HG02884 (cell line): ENCODE results near the gene FOXF1.

Experiments
- ATAC-seq: cut with Tn5 transposase; IDR thresholded peaks from one replicate; pipeline ENCODE4 v1.9.1; 2021; ENCODE audit warnings: mild to moderate bottlenecking, moderate library complexity; ENCODE audit not compliant: unreplicated experiment

The FOXF1 gene

GRCh38 chr16:86515777-86516622, 5.7 kb downstream of the FOXF1 start:
- ATAC-seq, result no peak

GRCh38 chr16:86516623-86517003, 6.3 kb downstream of the FOXF1 start:
- no peak for ATAC-seq

DNA sequence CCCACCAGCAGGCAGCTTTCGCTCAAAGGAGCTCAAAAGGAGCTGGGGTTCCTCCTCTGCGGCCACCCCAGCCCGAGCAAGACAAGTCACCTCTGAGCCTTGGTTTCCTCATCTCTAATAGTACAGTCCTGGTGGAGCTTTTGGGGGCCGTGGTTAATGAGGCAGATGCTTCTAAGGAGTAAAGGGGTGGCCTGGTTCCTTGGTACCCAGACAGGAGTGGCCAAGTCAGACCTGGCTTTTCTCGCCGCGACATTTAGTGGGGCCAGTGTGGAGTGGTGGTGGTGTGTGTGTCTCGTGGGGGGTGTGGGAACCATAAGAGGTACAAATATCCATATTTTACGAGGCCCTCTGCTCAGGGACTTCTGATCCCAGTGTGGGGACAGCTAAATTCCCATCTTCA, 6.7 kb downstream of the FOXF1 start:
- no peak for ATAC-seq

- no peak for ATAC-seq
Measured at GRCh38 chr16:86517652-86518258, 7.4 kb downstream of the FOXF1 start.

DNA sequence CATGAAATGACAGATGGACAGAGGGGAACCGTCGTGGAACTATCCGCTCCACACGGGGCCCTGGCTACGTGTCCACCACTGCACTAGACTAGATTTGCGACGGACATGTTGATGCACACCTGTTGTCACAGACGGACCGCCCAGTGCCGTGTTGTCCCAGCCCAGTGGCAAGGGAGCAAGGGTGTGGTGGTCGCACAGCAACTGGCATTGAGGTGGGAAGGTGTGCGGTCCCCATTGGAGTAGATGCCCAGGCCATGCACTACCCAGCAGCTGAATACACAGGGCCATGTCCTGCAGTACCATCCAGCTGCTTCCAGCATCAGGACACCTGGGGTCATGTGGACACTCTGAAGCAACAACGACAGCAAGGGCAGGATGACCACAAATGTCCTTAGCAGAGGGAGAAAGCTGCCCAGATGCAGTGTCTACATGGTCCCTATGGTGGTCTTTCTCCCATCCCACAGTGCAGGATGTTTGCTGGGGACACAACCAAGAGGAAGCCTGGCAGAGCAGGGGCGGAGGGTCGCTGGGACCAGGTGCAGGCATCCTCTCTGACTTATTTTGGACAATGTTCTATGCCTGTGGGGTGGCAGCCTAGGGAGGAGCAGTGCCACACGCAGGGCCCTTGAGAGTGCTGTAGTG, 8.8 kb downstream of the FOXF1 start:
- no peak for ATAC-seq

GRCh38 chr16:86519649-86520316, 9.5 kb downstream of the FOXF1 start:
- no peak for ATAC-seq

DNA sequence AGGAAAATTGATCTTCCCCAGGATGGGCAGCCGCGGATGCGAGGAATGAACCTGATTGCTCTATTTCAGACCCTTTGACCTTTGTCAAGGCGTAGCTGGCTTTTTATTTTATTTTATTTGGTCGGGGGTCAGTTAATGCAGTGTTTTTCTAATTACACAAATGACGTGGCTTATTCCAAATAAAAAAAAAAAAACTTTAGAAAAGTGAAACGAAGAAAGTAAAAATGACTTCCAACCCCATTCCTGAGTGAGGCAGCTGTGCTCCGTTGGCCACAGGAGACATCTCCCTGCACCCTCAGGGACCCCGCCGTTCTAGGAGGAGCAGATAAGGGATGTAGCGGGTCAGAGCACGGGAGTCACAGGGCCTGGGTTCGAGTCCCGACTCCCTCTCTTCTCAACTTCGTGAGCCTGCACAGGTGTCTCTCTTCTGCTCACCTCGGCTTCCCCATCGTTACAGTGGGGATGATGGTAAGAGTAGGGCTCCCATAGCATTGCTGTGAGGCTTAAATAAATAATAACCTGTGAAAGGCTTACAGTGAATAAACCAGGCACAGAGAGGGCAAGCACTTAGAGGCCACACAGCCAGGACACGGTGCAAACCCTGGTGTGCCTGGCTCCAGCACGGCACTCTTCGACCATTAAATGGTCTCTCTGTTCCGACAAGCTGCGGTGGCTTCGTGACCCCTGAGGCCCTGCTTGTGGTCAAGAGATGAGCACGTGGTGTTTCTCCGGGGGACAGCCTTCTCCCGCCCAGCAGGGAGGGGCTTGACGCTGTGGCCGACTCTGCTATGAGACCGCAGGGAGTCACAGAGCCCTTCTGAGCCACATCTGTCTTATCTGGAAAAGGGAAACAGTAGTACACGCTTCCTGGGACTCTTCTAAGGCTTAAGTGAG, 10.2 kb downstream of the FOXF1 start:
- ATAC-seq, result no peak

DNA sequence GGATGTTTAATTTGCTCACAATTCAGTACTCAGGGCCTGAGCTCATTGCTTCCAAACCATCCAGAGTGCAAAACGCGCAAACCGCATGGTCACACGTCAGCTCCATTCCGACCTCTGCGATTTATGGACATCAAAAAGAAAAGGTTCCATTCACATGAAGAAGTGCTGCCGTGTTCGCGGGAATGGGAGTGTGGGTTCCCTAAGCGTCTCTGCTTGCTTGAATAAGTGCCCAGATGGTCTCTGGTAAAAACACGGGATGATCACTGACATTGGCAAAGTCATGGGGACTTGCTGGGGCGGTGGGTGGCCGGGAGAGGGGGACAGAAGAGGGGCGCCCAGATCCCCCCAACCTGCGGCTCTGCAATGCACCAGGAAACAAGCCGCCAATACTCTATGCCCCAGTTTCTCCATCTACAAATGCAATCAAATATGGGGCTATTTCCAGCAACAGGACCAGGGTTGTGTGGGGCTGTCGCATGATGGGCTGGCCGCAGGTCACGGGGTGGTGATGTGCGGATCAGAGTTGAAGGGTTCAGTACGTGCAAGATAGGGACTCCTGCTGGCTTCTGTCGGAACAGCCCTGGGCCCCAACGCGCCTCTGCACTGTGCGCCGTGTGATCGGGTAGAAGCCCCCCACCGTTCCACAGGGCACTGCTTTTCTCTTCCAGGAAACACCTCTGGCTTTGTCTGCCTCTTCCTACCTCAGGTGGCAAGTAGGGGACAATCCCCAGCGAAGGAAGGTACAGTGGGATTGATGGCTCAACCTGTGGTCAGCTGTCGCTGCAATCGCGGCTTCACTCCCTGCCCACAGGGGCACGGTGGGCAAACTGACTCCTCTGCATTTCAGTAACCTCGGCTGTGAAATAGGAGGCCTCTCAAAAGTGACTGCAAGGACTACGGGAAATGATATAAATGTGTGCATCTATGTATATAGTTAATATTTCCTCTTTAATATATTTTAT, 11.2 kb downstream of the FOXF1 start:
- no peak for ATAC-seq

DNA sequence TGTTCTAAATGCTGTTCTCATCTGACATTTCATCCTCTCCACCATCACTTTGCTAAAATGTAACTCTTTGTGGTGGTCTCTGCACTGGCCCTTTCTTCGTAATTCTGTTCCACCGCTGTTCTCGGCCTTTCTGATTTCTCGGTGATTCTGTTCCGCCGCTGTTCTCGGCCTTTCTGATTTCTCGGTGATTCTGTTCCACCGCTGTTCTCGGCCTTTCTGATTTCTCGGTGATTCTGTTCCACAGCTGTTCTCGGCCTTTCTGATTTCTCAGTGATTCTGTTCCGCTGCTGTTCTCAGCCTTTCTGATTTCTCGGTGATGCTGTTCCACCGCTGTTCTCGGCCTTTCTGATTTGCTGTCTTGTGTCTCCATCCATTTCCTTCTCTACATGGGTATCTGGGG, 12.3 kb downstream of the FOXF1 start:
- no peak for ATAC-seq

DNA sequence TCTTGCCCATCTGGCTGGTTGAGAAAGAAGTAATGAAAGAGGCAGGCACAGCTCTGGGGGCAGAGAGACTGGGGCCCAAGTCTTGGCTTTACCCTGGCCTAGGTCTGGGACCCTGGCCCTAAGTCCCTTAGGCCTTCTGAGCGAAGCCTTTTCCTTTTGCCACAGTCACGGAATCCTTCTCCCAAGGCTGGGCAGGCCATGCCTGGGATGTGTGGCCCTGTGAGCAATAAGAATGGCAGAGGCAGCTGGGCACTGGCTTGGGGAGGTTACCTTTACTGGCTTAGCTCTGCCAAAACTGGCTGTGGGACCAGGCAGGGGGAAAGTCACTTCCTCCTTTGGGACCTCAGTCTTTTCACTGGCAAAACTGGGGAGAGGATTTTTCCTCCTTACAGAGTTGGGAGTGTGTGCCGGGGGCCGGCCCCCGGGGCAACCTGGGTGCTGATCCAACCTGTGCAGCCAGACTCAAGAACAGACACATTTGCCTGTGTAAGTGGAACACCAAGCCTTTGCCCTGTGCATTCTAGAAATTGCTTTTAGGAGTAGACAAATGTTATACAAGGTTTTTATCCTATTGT, 12.9 kb downstream of the FOXF1 start:
- ATAC-seq, result no peak

DNA sequence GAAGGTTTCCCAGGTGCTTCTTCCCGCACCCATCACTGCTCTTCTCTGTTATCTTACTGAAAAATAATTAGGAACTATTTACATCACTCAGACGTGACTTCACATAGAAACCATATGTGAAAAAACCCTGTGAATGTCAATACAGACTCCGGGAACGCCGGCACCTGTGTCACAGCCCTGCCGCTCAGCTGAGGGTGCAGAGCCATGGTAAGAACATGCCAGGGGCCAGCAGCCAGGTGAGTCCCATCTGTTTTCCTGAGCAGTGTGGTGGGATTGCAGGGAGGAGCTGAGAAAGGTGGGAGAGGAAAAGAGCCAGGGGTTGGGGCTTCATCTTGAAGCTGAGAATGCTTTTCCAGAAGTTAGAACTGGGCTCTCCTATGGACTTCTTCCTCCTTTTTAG, 13.7 kb downstream of the FOXF1 start:
- ATAC-seq, result no peak

- ATAC-seq, result no peak
Measured at GRCh38 chr16:86525696-86526095, 15.4 kb downstream of the FOXF1 start.

- ATAC-seq, result no peak
Measured at GRCh38 chr16:86527366-86527765, 17.0 kb downstream of the FOXF1 start.

DNA sequence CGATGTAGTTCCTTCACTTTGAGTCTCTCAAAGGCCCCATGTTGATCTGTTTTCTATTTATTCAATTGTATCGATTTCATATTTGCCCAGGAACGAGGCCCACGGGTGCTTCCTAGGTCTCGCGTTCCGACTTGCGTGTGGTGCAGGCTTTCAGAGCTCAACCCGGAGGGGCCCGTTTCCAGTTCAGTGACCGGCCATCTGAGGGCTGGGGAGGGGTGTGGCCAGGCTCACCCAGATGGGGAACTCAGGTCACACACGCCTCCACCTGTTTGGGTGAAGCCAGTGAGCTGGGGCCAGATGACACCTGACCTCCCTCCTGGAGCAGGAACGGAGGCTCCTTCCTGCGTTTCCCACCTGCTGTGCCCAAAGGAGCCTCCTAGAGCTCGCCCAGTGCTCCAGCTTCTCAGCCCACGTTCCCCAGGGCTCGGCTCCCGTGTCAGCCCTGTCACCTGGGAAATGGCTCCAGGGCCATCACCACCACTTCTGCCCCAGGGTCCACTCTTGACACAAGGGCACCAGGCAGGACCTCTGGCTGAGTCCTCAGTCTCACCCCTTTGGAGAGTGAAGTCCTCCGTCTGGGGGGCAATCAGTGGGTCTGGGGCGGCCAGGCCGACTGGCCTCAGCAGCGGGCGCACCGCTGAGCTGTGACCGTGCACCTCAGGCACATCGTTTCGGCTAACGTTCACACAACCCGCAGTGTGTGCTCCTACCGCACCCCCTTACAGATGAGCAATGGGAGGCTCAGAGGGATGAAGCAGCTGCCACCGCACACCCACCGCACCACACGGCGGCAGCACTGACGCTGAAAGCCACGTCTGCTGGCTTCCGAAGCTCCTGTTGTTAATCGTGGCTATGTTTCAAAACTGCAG, 18.0 kb downstream of the FOXF1 start:
- ATAC-seq, result no peak

DNA sequence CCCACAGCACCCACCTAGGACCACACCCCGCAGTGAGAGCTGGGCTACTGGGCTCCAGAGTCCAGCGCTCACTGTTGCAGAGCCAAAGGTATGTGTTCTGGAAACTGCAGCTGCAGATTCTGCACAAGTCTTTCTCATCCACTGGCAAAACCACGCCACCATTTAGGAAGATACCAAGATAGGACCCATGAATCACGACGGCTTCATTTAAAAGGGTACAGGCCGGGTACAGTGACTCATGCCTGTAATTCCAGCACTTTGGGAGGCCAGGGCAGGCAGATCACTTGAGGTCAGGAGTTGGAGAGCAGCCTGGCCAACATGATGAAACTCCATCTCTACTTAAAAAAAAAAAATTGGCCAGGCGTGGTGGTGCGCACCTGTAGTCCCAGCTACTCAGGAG, 18.8 kb downstream of the FOXF1 start:
- ATAC-seq, result no peak

DNA sequence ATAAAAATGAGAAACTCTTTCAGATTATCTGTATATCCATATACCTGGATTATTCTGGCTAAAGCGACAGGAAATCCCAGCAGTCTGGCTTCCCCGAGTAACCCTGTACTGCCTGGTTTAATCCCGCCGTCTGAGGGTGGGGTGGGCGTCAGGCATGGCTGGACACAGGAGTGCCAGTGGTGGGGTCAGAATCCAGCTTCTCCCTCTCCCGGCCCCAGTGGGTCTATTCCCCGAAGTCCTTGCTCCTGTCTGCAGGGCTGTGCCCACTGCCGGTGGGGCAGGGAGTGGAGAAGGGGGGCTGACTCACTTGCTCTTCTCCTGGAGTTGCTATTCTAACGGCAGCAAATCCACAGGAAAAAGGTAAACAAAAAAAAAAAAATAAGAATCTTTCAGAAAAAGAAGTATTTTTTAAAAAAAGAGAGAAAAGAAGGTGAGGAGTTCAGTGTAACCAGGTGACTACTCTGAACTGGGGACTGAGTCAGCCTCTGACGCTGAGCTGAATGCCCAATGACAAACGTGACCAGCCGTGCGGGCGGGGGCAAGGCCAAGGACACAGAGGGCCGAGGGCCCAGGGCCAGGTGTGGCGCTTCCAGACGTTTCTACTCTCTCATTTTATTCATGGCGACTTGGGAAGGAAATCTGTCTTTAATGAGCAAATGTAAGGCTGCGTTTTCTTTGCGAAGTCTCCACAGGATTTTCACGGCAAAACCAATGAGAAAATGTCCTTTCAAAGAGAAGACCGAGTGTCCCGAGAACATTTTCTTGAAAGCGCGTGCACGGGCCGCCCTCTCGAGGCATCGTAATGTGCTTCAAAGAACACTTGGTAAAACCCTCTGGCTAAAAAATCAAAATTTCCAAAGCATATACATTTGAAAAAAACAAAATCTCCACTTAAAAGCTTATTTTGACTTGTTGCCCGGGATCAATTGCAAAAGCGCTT, 20.2 kb downstream of the FOXF1 start:
- ATAC-seq, result no peak

- ATAC-seq, result no peak
Measured at GRCh38 chr16:86531191-86531545, 20.8 kb downstream of the FOXF1 start.
